Parathyroid adenoma (tissue), 2 donors: ENCODE results near the gene GLOD4.
"Not testable (repeated sequence)": the region's sequence is repeated elsewhere in the genome, so short reads cannot be mapped to it uniquely, and the experiment has no call there.

Experiments used
- H2AFZ ChIP-seq: fragments of 300-600 bp; sonication (generic); one replicate; pipeline ENCODE4 v1.7.0; 2017; ENCODE audit warnings: antibody characterized with exemption, mild to moderate bottlenecking
- H3K27ac ChIP-seq: fragments of 300-600 bp; sonication (generic); one replicate; pipeline ENCODE4 v1.7.0; 2017
- H3K27me3 ChIP-seq: fragments of 300-600 bp; sonication (generic); one replicate; pipeline ENCODE4 v1.7.0; 2017; ENCODE audit warnings: low read length; ENCODE audit not compliant: control insufficient read depth, insufficient read depth
- H3K36me3 ChIP-seq: fragments of 300-600 bp; sonication (generic); one replicate; pipeline ENCODE4 v1.7.0; 2017; ENCODE audit warnings: low read length; ENCODE audit not compliant: control insufficient read depth, insufficient read depth
- H3K4me1 ChIP-seq: fragments of 300-600 bp; sonication (generic); one replicate; pipeline ENCODE4 v1.7.0; 2017; ENCODE audit warnings: control low read depth
- H3K4me2 ChIP-seq: fragments of 300-600 bp; sonication (generic); one replicate; pipeline ENCODE4 v1.7.0; 2017; ENCODE audit warnings: low read length
- H3K4me3 ChIP-seq: fragments of 300-600 bp; sonication (generic); one replicate; pipeline ENCODE4 v1.7.0; 2017; ENCODE audit warnings: low read depth, low read length
- H3K79me2 ChIP-seq: fragments of 300-600 bp; sonication (generic); one replicate; pipeline ENCODE4 v1.7.0; 2017; ENCODE audit warnings: control low read depth
- H3K9ac ChIP-seq: fragments of 300-600 bp; sonication (generic); one replicate; pipeline ENCODE4 v1.7.0; 2017; ENCODE audit warnings: mild to moderate bottlenecking
- H3K9me3 ChIP-seq: fragments of 300-600 bp; sonication (generic); one replicate; pipeline ENCODE4 v1.7.0; 2017; ENCODE audit warnings: low read length; ENCODE audit not compliant: control insufficient read depth
- CTCF ChIP-seq: fragments of 300-600 bp; sonication (generic); IDR thresholded peaks from one replicate; pipeline ENCODE4 v1.7.0; 2017; ENCODE audit warnings: antibody characterized with exemption, mild to moderate bottlenecking
- donor health status: primary hyperparathyroidism.

Gene GLOD4

GRCh38 chr17:760371-760770 lies 21.7 kb downstream of the GLOD4 start:
- Histone ChIP-seq H2AFZ (no peak overlapping the region), H3K4me2 (no peak overlapping the region), H3K36me3 (no peaks in the 10 kb centered on the region), H3K79me2 (no peaks in the 10 kb centered on the region), H3K27me3 (no peaks in the 10 kb centered on the region), H3K9ac (no peak overlapping the region), H3K4me3 (no peak overlapping the region), H3K4me1 (no peaks in the 10 kb centered on the region), H3K9me3 (no peaks in the 10 kb centered on the region), H3K27ac (no peak overlapping the region)
- TF ChIP-seq CTCF: no peak

- H3K79me2 ChIP-seq: no peaks in the 10 kb centered on the region
- no peak overlapping the region for H2AFZ ChIP-seq
- no peaks in the 10 kb centered on the region for H3K9me3 ChIP-seq
- H3K27ac ChIP-seq: no peak overlapping the region
- H3K27me3 ChIP-seq: no peaks in the 10 kb centered on the region
- no peaks in the 10 kb centered on the region for H3K36me3 ChIP-seq
- no peak overlapping the region for H3K9ac ChIP-seq
- H3K4me1 ChIP-seq: no peaks in the 10 kb centered on the region
- TF ChIP-seq CTCF: no peak
- H3K4me2 ChIP-seq: no peak overlapping the region
- no peak overlapping the region for H3K4me3 ChIP-seq
These were observed 22.1 kb downstream of the GLOD4 start for GRCh38 chr17:759964-760363.

- not testable (repeated sequence) for H3K4me2 ChIP-seq, H3K9me3 ChIP-seq, H2AFZ ChIP-seq, H3K4me3 ChIP-seq, H3K9ac ChIP-seq, H3K36me3 ChIP-seq, H3K79me2 ChIP-seq, H3K27ac ChIP-seq, H3K4me1 ChIP-seq, H3K27me3 ChIP-seq
These were observed 26.0 kb downstream of the GLOD4 start for GRCh38 chr17:756010-756567.

- not testable (repeated sequence) for H3K27ac ChIP-seq
These were observed 26.6 kb downstream of the GLOD4 start for GRCh38 chr17:755319-755961.

GRCh38 chr17:753418-753817 lies 28.7 kb downstream of the GLOD4 start:
- Histone ChIP-seq H3K4me1 (peaks cover 5% of the 10 kb centered on the region), H3K9ac (no peak overlapping the region), H3K27me3 (no peaks in the 10 kb centered on the region), H3K4me3 (no peak overlapping the region), H3K9me3 (no peaks in the 10 kb centered on the region), H3K27ac (no peak overlapping the region), H2AFZ (no peak overlapping the region), H3K4me2 (no peak overlapping the region), H3K36me3 (no peaks in the 10 kb centered on the region), H3K79me2 (peaks cover 4% of the 10 kb centered on the region)
- no peak for TF ChIP-seq CTCF

More at GRCh38 chr17:755319-755961, 26.6 kb downstream of the GLOD4 start:
- H2AFZ ChIP-seq, H3K9me3 ChIP-seq, H3K4me3 ChIP-seq, H3K4me1 ChIP-seq, H3K4me2 ChIP-seq, H3K36me3 ChIP-seq, H3K9ac ChIP-seq, H3K27me3 ChIP-seq, H3K79me2 ChIP-seq: not testable (repeated sequence)
